IPS-15b (cell line): ENCODE data around the gene LONP1.

ENCODE experiments used
- H3K27me3 ChIP-seq: one replicate; pipeline ENCODE4 v1.6.1; 2013; ENCODE audit warnings: low read length; ENCODE audit not compliant: control insufficient read depth, insufficient read depth
- H3K36me3 ChIP-seq: one replicate; pipeline ENCODE4 v1.6.1; 2013; ENCODE audit warnings: low read length; ENCODE audit not compliant: control insufficient read depth, insufficient read depth
- H3K4me1 ChIP-seq: one replicate; pipeline ENCODE4 v1.6.1; 2013; ENCODE audit warnings: mild to moderate bottlenecking, low read length; ENCODE audit not compliant: control insufficient read depth, insufficient read depth
- H3K4me3 ChIP-seq: one replicate; pipeline ENCODE4 v1.5.1; 2013; ENCODE audit warnings: low read depth, low read length
- H3K9ac ChIP-seq: one replicate; pipeline ENCODE4 v1.6.1; 2013; ENCODE audit warnings: low read depth, mild to moderate bottlenecking, low read length
- H3K9me3 ChIP-seq: one replicate; pipeline ENCODE4 v1.6.1; 2013; ENCODE audit warnings: mild to moderate bottlenecking, low read length; ENCODE audit not compliant: control insufficient read depth, insufficient read depth

LONP1 gene

DNA sequence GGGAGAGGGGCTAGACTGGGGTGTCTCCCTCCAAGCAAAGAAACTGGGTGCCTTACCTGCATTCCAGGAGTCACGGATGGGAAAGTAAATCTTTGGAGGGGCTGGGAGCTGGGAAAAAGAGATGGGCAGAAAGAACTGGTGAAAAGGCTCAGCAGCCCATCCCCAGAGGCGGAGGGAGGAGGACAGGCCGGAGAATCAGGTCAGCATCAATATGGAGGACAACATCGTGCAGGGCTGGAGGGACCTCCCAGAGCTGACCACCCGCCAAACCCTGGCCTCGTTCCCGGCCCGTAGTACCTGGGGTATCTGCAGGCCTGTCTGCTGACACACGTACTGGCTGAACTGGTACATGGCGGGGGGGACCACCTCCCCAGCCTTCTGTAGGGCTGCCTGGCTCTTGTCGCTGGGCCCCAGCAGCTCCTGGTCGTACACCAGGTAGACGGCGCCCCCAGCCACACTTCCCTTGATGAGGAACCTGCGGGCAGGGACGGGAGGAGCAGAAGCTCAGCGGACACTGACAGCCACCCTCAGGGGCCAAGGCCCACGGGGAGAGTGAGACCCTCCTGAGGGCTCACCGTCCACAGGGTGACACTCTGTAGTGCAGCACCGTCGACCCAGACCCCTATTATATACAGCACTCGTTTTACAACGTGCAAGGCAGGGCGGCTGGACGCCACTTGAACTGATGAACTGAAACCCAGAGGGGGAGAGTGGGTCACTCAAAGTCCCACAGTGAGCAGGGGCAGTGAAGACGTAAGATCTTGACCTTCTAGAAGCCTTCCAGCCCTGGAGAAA, 40.5 kb downstream of the LONP1 start:
- Histone ChIP-seq H3K4me3 (peak overlapping the region; percentile 90), H3K9me3 (no peaks in the 10 kb centered on the region), H3K36me3 (peaks cover 10% of the 10 kb centered on the region), H3K4me1 (no peaks in the 10 kb centered on the region), H3K27me3 (peaks cover 2% of the 10 kb centered on the region), H3K9ac (peak overlapping the region; percentile 81)

DNA sequence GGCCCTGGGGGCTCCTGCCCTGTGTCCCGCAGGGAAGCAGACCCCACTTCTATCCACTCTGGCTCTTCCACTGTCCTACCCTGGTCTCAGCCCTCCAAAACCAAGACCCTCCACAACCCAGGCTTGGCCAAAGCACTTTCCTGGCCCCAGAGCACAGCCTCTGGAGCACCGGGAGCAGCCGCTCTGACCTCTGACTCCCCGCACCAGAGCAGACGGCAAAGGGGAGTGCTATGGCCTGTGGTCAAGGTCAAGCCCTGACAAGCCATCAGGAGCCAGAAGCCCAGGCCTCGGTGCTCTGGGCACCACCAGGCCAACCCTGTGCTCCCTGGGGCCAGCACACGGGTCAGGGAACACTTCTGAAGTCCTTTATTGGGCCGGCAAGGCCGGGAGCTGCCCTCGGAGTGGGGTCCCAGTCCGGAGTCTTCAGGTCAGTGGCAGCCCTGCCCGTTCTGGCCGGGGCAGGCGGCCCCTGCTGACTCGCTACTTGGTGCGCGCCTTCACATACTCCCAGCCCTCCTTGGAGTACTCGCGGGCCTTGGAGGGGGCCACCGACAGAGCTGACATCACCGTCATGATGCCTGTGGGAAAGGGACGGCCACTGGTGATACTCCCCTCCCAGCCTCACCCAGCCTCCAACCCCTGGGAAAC, 41.8 kb downstream of the LONP1 start:
- H3K36me3 ChIP-seq: peaks cover 10% of the 10 kb centered on the region

DNA sequence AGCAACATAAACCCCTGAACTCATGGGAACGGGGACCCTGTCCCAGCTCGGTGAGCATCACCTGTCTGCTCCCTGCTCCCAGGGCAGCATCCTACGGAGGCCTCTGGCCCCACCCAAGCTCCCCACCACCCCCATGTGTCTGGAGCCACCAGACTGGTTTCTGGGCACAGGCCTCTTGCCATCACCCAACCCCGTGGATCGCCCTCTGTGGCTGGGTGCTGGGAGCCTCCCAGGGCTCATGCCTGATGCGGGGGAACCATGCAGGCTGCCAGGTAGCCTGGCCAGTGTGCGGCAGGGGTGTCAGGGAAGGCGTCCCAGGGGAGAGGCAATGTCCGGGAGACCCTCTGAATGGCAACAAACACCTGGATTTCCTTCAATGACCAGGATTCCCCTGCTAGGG, 42.4 kb downstream of the LONP1 start:
- Histone ChIP-seq H3K27me3 (peaks cover 2% of the 10 kb centered on the region), H3K9ac (no peak overlapping the region), H3K9me3 (no peaks in the 10 kb centered on the region), H3K36me3 (peaks cover 10% of the 10 kb centered on the region), H3K4me1 (no peaks in the 10 kb centered on the region), H3K4me3 (no peak overlapping the region)

More for the DNA sequence above, 41.8 kb downstream of the LONP1 start:
- Histone ChIP-seq H3K4me1 (no peaks in the 10 kb centered on the region), H3K4me3 (no peak overlapping the region), H3K9me3 (no peaks in the 10 kb centered on the region), H3K9ac (no peak overlapping the region), H3K27me3 (peaks cover 2% of the 10 kb centered on the region)

DNA sequence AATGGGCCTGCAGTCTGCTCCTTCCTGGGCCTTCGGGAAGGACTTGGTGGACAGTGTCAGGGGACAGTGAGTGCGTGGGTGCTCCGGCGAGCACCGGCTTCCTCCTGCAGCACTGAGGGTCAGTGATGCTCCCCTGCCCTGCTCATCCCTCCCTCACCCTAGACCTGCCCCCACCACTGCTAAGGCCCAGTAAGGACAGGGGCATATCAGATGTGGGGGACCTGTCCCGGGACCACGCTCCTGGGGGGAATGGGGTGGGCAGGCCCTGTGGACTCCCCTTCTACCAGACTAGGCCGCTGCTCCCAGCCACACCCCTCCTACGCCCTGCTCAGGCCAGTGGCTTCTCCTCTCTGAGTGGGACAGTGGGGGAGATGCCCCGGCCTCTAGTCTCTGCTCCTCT, 42.8 kb downstream of the LONP1 start:
- no peak overlapping the region for H3K4me3 ChIP-seq
- H3K27me3 ChIP-seq: peaks cover 2% of the 10 kb centered on the region
- no peak overlapping the region for H3K9ac ChIP-seq
- no peaks in the 10 kb centered on the region for H3K4me1 ChIP-seq
- no peaks in the 10 kb centered on the region for H3K9me3 ChIP-seq
- peaks cover 10% of the 10 kb centered on the region for H3K36me3 ChIP-seq

DNA sequence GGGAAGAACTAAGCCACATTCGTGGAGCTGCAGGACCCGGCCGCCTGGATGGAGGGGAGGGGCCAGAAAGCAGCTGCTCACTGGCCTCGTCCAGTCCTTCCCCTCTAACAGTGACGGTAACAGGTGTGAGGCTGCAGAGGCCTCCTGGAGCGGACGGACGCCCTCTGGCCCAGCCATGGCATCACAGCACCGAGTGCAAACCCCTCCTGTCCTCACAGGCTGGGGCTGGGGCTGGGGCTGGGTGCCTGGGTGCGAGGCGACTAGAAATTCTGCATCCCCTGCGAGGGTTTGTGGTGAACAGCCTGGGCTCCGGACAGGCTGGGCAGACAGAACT, 43.2 kb downstream of the LONP1 start:
- H3K27me3 ChIP-seq: peaks cover 2% of the 10 kb centered on the region
- H3K36me3 ChIP-seq: peaks cover 13% of the 10 kb centered on the region
- no peaks in the 10 kb centered on the region for H3K9me3 ChIP-seq
- no peaks in the 10 kb centered on the region for H3K4me1 ChIP-seq
- H3K4me3 ChIP-seq: no peak overlapping the region
- no peak overlapping the region for H3K9ac ChIP-seq

DNA sequence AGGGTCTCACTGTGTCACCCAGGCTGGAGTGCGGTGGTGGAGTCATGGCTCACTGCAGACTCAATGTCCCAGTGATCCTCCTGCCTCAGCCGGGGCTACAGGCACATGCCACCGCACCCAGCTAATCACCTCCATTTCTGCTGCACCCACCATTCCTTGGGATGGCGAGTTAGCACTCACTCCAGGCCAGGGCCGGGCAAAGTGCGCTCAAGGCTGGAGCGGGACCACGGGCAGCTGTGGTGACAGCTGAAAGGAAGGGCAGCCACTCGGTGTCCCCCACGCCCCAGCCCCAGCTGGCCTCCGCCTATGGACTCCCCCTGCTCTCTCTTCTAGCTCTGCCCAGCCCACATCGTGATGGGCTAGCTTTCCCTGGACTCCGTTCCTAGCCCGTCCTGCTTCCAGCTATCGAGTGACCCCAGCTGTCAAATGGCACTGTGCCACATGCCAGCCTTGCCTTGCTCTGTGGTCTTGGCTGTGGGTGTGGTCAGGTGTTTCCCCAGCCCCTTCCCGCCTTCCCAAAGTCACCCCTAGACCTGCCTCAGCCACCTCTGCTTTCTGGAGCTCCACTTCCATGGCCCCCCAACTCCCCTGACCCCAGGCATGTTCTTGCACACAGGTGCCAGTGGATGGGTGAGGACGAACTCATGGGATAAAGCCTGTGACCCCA, 43.7 kb downstream of the LONP1 start:
- Histone ChIP-seq H3K4me1 (no peaks in the 10 kb centered on the region), H3K9me3 (no peaks in the 10 kb centered on the region), H3K9ac (no peak overlapping the region)

GRCh38 chr19:5674714-5675113, 45.2 kb downstream of the LONP1 start:
- no peaks in the 10 kb centered on the region for H3K4me1 ChIP-seq
- no peaks in the 10 kb centered on the region for H3K9me3 ChIP-seq
- no peak overlapping the region for H3K4me3 ChIP-seq
- H3K27me3 ChIP-seq: no peaks in the 10 kb centered on the region
- H3K9ac ChIP-seq: no peak overlapping the region
- H3K36me3 ChIP-seq: peaks cover 18% of the 10 kb centered on the region

More for the DNA sequence above, 43.7 kb downstream of the LONP1 start:
- no peaks in the 10 kb centered on the region for H3K27me3 ChIP-seq
- H3K36me3 ChIP-seq: peaks cover 16% of the 10 kb centered on the region
- no peak overlapping the region for H3K4me3 ChIP-seq

DNA sequence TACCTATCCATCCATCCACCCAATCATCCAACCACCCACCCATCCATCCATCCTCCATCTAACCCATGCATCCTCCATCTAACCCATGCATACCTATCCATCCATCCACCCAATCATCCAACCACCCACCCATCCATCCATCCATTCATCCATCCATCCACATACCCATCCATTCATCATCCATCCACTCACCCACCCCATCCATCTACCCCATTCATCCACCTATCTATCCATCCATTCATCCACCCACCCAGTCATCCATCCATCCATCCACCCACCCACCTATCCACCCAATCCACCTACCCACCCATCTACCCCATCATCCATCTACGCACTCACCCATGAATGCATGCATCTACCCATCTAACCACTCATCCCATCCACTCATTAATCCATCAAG, 46.2 kb downstream of the LONP1 start:
- H3K9me3 ChIP-seq: no peaks in the 10 kb centered on the region
- H3K27me3 ChIP-seq: no peaks in the 10 kb centered on the region
- no peaks in the 10 kb centered on the region for H3K4me1 ChIP-seq
- H3K4me3 ChIP-seq: no peak overlapping the region
- peaks cover 27% of the 10 kb centered on the region for H3K36me3 ChIP-seq
- H3K9ac ChIP-seq: no peak overlapping the region

GRCh38 chr19:5672708-5673459, 47.1 kb downstream of the LONP1 start:
- no peak overlapping the region for H3K4me3 ChIP-seq
- no peaks in the 10 kb centered on the region for H3K9me3 ChIP-seq
- no peaks in the 10 kb centered on the region for H3K27me3 ChIP-seq
- H3K4me1 ChIP-seq: no peaks in the 10 kb centered on the region
- H3K9ac ChIP-seq: no peak overlapping the region
- peaks cover 29% of the 10 kb centered on the region for H3K36me3 ChIP-seq

DNA sequence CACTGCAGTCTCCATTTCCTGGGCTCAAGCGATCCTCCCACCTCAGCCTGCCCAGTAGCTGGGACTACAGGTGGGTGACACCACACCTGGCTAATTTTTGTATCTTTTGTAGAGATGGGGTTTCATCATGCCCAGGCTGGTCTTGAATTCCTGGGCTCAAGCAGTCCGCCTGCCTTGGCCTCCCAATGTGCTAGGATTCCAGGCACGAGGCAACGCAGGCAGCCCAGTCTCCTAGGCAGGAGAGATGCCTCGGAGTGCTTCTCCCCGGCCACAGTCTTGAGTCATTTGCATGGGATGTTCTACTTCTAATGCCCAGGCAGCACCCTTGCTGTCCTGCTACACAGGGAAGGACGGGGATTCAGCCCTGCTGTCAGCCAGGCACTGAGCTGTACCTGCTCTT, 48.3 kb downstream of the LONP1 start:
- Histone ChIP-seq H3K9me3 (no peaks in the 10 kb centered on the region), H3K9ac (no peak overlapping the region), H3K27me3 (no peaks in the 10 kb centered on the region), H3K36me3 (peaks cover 32% of the 10 kb centered on the region), H3K4me3 (no peak overlapping the region), H3K4me1 (peaks cover 4% of the 10 kb centered on the region)

DNA sequence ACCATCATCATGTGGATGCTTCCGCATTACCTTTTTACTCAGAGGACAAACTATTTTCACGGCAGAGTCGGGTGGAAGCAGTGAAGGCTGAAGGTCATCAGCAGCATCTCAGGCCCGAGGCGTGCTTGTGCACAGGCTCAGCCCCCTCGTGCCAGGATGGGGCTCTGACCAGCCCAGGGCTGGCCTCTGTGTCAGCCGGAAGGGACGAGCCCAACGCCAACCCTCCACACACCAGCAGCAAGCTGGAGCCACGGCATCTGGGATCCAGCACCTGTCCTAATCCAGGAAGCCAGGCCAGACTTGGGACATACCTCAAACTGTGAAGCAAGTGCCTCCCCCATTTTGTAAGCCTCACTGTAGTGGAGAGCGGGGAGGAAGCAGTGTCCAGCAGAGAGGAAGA, 50.7 kb downstream of the LONP1 start:
- Histone ChIP-seq H3K9ac (no peak overlapping the region), H3K9me3 (no peaks in the 10 kb centered on the region), H3K4me3 (no peak overlapping the region), H3K36me3 (peaks cover 49% of the 10 kb centered on the region), H3K27me3 (no peaks in the 10 kb centered on the region), H3K4me1 (peaks cover 4% of the 10 kb centered on the region)
